GM19455 (cell line): ENCODE measurements around the gene ACTR1B.
"Not testable (repeated sequence)": the region's sequence is repeated elsewhere in the genome, so short reads cannot be mapped to it uniquely, and the experiment has no call there.

Experiments used
- ATAC-seq: cut with Tn5 transposase; IDR thresholded peaks from one replicate; pipeline ENCODE4 v1.9.1; 2021; ENCODE audit not compliant: unreplicated experiment

ACTR1B gene

GRCh38 chr2:97663962-97664635, at the start of gene ACTR1B:
TSS of gene ACTR1B (minus strand) at chr2:97664044. CDS start at chr2:97663890, 154 bp downstream.
- peak; percentile 93 for ATAC-seq

DNA sequence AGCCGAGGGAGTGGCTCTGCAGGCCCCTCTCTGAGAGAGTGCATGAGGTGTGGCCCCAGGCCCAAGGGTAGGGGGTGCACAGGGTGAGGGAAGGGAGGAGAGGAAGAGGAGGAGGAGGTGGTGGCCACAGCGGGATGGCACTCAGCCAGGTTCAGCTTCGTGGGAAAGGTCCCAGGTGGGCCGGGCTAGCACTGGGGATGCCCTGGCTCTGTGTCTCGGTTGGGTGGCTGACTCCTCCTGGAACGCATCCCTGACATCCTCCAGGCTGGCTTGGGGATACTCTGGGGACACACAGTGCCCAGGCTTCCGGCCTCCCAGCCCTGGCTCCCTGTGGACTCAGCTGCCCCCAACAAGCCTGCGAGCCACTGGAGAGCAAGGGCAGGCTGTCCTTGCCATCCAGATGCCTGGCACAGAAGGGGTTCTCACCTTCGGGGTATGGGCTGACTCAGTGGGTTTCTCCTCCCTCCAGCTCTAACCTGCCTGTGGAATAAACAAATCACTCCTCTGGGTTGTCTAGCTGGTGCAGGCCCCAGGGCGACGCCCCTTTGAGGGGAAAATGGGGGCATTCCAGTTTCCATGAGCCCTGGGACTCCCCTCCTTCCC, 49.0 kb upstream of the ACTR1B start:
- no peak for ATAC-seq

GRCh38 chr2:97712175-97712574, 48.3 kb upstream of the ACTR1B start:
- ATAC-seq, result not testable (repeated sequence)

GRCh38 chr2:97711394-97711711, 47.5 kb upstream of the ACTR1B start:
- ATAC-seq, result no peak

GRCh38 chr2:97708608-97709007, 44.8 kb upstream of the ACTR1B start:
- ATAC-seq, result no peak

GRCh38 chr2:97708048-97708380, 44.2 kb upstream of the ACTR1B start:
- no peak for ATAC-seq

DNA sequence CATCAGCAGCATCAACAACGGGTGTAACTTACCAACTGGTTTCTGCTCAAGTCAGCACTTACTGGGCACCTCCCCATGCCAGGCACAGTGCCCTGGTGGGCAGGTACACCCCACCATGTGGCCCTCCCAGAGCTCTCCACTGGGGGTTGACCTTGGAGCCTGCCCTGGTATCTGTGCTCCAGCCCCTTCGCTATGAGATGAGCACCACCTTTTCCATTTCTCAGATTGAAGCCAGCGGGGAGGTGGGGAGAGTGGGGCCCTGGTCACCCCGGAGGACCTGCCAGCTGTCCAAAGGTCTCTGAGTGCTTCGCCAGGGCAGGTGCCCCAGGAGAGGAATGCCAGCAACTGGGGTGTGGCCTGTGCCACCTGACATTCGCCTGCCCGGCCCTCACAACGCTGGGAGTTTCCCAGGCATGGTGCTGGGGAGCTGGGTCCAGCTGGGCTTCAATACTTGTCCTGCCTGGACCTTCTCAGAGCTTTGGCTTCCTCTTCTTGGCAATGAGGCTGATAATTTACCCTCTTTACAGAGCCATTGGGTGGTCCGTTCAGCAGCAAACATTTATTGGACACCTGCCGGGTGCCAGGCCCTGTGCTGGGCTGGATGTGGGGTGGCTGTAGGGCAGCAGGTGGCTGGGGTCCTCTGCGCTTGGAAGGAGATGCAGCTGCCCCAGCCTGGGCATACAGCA, 43.7 kb upstream of the ACTR1B start:
- no peak for ATAC-seq

DNA sequence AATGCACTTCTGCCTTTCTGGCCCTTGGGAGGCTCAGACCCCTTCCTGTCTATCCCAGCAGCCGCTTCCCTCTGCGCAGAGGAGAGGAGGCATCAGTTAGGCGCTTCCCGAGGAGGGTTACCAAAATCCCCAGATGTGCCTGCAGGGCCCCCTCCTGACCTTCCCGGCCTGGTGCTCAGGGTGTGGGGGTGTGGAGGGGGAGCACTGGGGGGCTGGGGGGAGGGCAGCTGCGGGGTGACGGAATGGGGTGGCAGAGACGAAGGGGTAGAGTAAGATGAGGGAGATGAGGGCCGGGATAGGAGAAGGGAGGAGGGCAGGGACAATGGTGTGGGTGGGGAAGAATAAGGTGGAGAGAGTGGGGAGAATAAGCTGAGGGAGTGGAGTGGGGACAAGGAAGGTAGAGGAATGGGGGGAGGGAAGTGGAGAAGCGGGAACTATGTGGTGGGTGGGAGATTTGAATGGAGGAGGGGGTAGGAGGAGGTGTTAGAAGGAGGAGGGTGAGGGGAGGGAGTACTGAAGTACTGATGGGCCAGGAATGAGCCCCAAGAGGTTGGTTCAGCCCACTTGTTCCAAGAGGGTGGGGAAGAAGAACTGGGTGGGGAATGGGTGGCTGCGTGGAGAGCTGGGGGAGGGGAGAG, 43.0 kb upstream of the ACTR1B start:
- no peak for ATAC-seq

- ATAC-seq, result no peak
Observed at GRCh38 chr2:97706112-97706511, 42.3 kb upstream of the ACTR1B start.

DNA sequence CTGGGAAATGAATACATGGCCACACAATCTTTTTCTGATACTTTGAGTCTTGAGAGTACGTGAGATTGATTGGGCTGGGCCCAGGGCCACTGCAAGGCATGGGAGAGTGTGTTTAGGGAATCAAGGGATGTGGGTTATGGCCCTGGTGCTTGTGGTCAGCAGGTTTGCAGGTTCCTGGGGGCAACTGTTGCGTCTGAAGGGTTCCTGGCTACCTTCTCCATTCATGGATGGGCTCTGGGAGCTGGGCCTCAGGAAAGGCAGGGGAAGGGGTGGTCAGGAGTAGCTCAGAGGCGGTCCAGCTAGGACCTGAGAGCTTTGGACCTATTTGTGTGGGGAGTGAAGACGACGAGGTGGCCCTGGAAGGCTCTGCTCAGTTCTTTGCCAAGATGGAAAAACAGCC, 41.1 kb upstream of the ACTR1B start:
- no peak for ATAC-seq

- no peak for ATAC-seq
Observed at GRCh38 chr2:97703741-97704140, 39.9 kb upstream of the ACTR1B start.

- no peak for ATAC-seq
Observed at GRCh38 chr2:97702731-97703470, 39.1 kb upstream of the ACTR1B start.

DNA sequence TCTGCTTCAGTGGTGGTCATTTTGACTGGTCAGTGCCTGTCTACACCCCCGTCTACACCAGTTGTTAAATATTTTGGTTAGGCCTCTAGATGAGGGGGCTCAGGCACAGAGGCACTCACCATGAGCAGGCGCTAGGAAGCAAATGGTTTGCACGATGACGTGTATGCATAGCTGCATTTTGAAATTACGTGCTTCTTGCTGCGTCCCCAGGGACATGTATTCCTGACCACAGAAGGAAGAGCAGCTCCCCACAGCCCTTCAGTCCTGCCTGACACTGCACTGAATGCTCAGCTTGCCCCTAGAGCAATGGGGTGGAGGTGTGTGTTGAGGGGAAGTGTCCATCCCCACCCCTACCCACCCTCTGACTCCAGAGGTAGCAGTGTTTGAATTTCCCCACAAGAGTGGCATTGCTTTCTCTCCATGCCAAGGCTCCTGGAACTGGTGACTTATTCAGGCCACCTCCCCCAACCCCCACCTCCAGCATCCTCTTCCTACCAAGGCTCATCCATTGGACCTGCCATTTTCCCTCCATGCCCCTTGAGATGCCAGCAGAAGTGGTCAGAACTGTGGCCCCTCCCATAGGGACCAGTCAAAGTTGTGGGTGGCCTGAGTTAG, 38.1 kb upstream of the ACTR1B start:
- ATAC-seq, result no peak

DNA sequence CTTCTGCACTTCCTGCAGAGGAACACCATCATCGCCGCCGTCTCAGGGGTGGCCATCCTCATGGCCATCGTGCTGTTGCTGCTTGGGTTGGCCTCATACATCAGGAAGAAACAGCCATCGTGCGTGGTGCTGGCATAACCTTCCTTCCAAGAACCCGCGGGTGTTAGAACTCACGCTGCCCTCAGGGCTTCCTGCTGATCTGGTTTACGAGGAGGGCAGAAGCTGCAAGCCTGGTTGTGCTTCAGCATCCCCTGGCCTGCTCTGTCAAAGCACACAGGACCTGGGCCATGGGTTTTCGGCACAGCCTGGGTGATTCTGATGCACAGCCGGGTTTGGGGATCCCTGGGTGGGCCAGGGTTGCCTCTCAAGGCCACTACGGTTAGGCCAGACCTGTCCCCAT, 37.3 kb upstream of the ACTR1B start:
- no peak for ATAC-seq

GRCh38 chr2:97699765-97700444, 36.1 kb upstream of the ACTR1B start:
- ATAC-seq, result peak; percentile 62

GRCh38 chr2:97698530-97698929, 34.7 kb upstream of the ACTR1B start:
- no peak for ATAC-seq

DNA sequence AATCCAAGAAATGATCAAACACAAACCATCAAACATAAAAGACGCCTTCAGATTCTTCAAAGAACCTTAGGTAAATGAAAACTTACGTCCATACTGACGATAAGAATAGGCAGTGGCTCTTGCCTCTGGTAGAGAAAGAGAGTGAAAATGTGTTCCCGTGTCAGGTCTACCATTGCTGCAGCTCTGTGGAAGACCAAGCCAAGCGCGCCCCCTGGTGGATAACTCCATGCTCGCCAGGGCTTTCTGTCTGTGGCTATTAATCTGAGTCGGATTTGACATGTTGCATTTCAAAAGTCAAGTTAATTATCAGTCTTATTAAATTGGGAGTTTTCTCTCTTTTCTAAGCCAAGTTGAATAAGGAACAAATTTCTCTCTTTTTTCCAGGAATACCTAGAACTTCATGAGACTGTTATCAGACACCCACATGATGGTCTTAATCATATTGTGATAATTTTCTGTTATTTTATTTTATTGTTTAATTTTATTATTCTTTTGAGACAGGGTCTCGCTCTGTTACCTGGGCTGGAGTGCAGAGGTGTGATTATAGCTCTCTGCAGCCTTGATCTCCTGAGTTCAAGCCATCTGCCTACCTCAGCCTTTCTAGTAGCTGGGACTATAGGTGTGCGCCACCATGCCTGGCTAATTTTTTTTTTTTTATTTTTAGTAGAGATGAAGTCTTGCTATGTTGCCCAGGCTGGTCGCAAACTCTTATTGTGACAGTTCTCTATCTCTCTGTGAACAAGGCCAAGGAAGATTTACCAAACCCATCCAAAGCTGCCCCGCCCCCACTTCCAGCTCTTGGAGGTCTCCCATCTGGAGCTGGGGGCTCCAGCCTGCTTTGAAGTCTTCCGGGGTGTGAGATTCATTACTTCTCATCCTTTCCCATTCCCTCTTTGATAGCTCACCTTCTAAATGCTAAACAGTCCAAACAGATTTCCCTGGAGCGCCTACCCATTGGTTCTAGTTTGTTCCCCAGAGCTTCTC, 33.7 kb upstream of the ACTR1B start:
- ATAC-seq, result peak; percentile 67

DNA sequence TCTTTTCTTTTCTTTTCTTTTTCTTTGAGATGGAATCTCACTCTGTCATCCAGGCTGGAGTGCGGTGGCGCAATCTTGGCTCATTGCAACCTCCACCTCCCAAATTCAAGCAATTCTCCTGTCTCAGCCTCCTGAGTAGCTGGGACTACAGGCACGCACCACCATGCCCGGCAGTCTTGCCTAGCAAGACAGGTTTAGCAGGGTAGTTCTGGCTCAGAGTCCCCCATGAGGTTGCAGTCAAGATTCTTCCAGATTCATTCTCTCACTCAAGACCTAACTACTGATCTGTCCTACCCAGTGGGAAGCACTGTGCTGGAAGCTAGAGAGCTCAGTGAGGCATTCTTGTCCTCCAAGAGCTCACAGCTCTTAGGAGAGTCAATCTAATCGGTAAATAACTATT, 31.9 kb upstream of the ACTR1B start:
- no peak for ATAC-seq

GRCh38 chr2:97693476-97693875, 29.6 kb upstream of the ACTR1B start:
- ATAC-seq, result no peak
